COLO668 (cell line): ENCODE measurements around the gene USF1.

Experiments
- DNase-seq: peaks from one replicate; lab custom pipeline; 2025; ENCODE audit not compliant: unreplicated experiment; lab: John Stamatoyannopoulos, UW

Gene USF1

GRCh38 chr1:161045736-161046604 is at the start of gene USF1:
TSS of gene USF1 (minus strand) at chr1:161045977. CDS start at chr1:161043275, 2,702 bp downstream.
- peak; percentile 94 for DNase-seq

GRCh38 chr1:161095230-161095629 is 49.5 kb upstream of the USF1 start:
- DNase-seq, result no peak

GRCh38 chr1:161094481-161094880 is 48.7 kb upstream of the USF1 start:
- DNase-seq, result no peak

GRCh38 chr1:161092621-161093028 is 46.8 kb upstream of the USF1 start:
- DNase-seq, result no peak

- DNase-seq, result no peak
Measured at GRCh38 chr1:161091796-161092507, 46.2 kb upstream of the USF1 start.

- DNase-seq, result no peak
Measured at GRCh38 chr1:161091093-161091492, 45.3 kb upstream of the USF1 start.

- no peak for DNase-seq
Measured at GRCh38 chr1:161090617-161091016, 44.8 kb upstream of the USF1 start.

- no peak for DNase-seq
Measured at GRCh38 chr1:161089938-161090337, 44.2 kb upstream of the USF1 start.

GRCh38 chr1:161089251-161089924 is 43.6 kb upstream of the USF1 start, which contains the start of gene NECTIN4:
TSS of gene NECTIN4 (minus strand) at chr1:161089558. CDS start at chr1:161089296, 262 bp downstream.
- DNase-seq, result peak; percentile 21

GRCh38 chr1:161088587-161089110 is 42.9 kb upstream of the USF1 start:
- no peak for DNase-seq

- DNase-seq, result no peak
Measured at GRCh38 chr1:161086457-161086856, 40.7 kb upstream of the USF1 start.

- no peak for DNase-seq
Measured at GRCh38 chr1:161085165-161085564, 39.4 kb upstream of the USF1 start.

GRCh38 chr1:161084597-161084988 is 38.8 kb upstream of the USF1 start:
- DNase-seq, result no peak

GRCh38 chr1:161083748-161084596 is 38.2 kb upstream of the USF1 start:
- no peak for DNase-seq

- peak; percentile 11 for DNase-seq
Measured at GRCh38 chr1:161082996-161083747, 37.4 kb upstream of the USF1 start.

- DNase-seq, result no peak
Measured at GRCh38 chr1:161082483-161082882, 36.7 kb upstream of the USF1 start.

GRCh38 chr1:161081519-161081918 is 35.7 kb upstream of the USF1 start:
- DNase-seq, result no peak

GRCh38 chr1:161080441-161081405 is 34.9 kb upstream of the USF1 start:
- no peak for DNase-seq
